Mesangial cell (primary cell): ENCODE results near the gene CD8A. TPM values are rescaled to one million over a fixed set of nuclear protein-coding genes. Genes with fewer than 3 reads are reported as not detected.

Source experiments
- total RNA-seq: library from RNA; depleted of rRNA; stranded (reverse); fragments of >200 nt; gene quantifications from 2 replicates; pipeline ENCODE4 v1.2.3, GENCODE V29; 2015

Gene CD8A
- total RNA-seq, result not detected in 2 replicates

DNA sequence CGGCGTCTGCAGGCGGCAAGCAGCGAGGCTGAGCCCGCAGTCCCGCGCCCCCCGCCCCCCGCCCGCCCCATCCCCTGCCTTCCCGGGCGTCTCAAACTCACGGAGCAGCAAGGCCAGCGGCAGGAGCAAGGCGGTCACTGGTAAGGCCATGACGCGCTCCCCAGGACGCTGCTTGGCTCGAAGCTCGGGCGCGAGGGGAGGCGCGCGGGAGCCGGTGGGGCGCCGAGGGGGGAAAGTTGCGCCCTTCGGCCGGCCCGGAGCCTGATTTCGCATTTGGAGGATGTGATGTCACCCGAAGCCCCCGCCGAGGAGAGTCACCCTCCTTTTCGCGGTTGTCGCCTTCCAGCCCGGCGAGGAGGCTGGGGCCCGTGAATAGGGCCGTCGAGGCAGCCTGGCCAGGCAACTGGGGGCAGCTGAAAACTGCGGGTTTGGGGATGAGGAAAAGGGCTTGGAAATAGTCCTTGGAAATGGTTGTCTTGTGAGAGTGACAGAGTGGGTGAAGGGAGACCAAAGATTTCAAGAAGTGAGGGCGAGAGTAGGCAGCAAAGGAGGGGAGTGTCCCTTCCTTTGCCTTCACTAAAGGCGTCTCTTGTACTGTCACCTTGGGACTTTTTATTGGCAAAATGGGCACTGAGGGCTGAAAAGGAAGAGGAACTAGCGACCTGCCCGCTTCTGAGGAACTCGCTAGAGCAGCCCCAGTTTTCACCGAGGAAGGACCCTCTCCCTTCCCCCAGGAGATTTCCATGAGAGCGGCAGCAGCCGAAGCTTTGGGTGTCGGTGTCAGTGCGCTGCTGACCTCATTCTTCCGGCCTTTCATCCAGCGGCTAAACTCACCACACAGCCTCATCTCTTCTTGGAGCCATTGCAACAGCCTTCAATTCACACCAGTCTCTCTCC lies at the start of gene CD8A:
CD8A (minus strand) TSS at position 238 of the 897 bp plus-strand sequence; CDS start at position 150, 88 bp downstream.

Other genes with a start within 250 kb of the CD8A start
- gene CHMP3, start 227.5 kb downstream of the CD8A start, total RNA-seq, result 28.2 and 36.3 TPM in 2 replicates
- 9.3 and 20.0 TPM in 2 replicates for gene RNF103, start 167.0 kb downstream of the CD8A start, total RNA-seq
- 11.9 and 27.6 TPM in 2 replicates for gene RMND5A, start 70.6 kb downstream of the CD8A start, total RNA-seq
- gene CD8B, start 71.0 kb upstream of the CD8A start, total RNA-seq, result not detected in 2 replicates
- gene RGPD1, start 151.2 kb upstream of the CD8A start, total RNA-seq, result 0.25 and 0.33 TPM in 2 replicates
- gene PLGLB1, start 230.9 kb upstream of the CD8A start, total RNA-seq, result 0.49 and 0.63 TPM in 2 replicates